ENCODE results near the gene FANCC. TPM values are rescaled to one million over a fixed set of nuclear protein-coding genes. Genes with fewer than 3 reads are reported as not detected.

FANCC gene
- total and polyA plus RNA-seq, 2 of the 4 experiments (the other 2 are of a cell fraction), result 4.7 to 6.3 TPM

DNA sequence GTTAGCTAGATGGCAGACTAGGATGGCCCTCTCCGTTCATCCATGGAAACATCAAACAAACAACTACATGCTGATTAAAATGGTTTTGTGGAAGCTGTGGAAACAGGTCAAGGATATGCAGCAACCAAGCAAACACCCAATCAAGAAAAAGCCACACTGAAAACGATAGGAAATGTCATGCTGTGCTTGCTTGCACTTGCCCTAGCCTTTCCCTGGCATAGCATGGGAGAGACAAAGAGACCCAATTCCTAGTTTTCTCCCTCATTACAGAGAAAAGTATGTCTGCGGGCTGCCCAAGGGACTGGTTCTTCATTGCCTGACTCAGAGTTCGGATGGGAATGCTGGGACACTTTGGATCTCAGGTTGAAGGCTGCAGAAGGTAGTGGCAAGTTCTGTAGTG is 98.7 kb downstream of the FANCC start:
- Histone ChIP-seq H3K23ac (ENCODE audit: low read depth, low read length) (no peak overlapping the region), H3K4me1 (ENCODE audit: control insufficient read depth, insufficient read depth, low read length) (no peaks in the 10 kb centered on the region), H2AK9ac (replicated peaks; ENCODE audit: low read depth, low read length, poor library complexity) (no peak overlapping the region), H3K9ac (ENCODE audit: low read depth, low read length) (no peak overlapping the region), H2AK5ac (ENCODE audit: low read depth, low read length) (no peak overlapping the region), H3K27me3 (ENCODE audit: control insufficient read depth, insufficient read depth, low read length) (no peaks in the 10 kb centered on the region), H3K14ac (replicated peaks; ENCODE audit: low read depth, low read length) (no peak overlapping the region), H3K4me2 (ENCODE audit: low read depth, low read length) (no peak overlapping the region), H2BK120ac (ENCODE audit: low read depth, low read length) (no peak overlapping the region), H3K9me3 (ENCODE audit: control insufficient read depth, insufficient read depth, low read length) (no peaks in the 10 kb centered on the region), H4K20me1 (ENCODE audit: insufficient read depth, low read length) (no peaks in the 10 kb centered on the region), H3K27ac (ENCODE audit: insufficient read depth, low read length) (no peak overlapping the region), H3K4ac (ENCODE audit: low read depth, low read length) (no peak overlapping the region), H2BK20ac (ENCODE audit: low read depth, low read length) (no peak overlapping the region), H3K79me1 (ENCODE audit: low read depth in 1 of 2, low read length in 2 of 2) (0 out of 4 replicates have a peak, but pooled peaks cover 0 to 5% of the 10 kb centered on the region in 2 experiments), H3K9me1 (ENCODE audit: insufficient read depth, low read length) (peaks cover 3% of the 10 kb centered on the region; the same call in 1 of the 2 replicates), H2AFZ (replicated peaks; ENCODE audit: low read length, poor library complexity) (no peak overlapping the region), H4K91ac (ENCODE audit: insufficient read depth, low read depth, low read length) (no peak overlapping the region), H2BK15ac (ENCODE audit: low read depth, low read length) (no peak overlapping the region), H3K18ac (ENCODE audit: low read depth, low read length) (no peak overlapping the region), H4K8ac (ENCODE audit: low read depth in 2 of 2, low read length in 2 of 2) (no peak overlapping the region), H2BK5ac (ENCODE audit: low read depth, low read length, poor library complexity, severe bottlenecking) (no peak overlapping the region), H4K5ac (ENCODE audit: low read depth, low read length) (no peak overlapping the region), H3K36me3 (ENCODE audit: control insufficient read depth, insufficient read depth, low read length) (no peaks in the 10 kb centered on the region), H3K56ac (ENCODE audit: extremely low read depth, insufficient read depth, low read length) (no peak overlapping the region), H3K4me3 (ENCODE audit: insufficient read depth, low read depth, low read length) (no peak overlapping the region)
- ChIA-PET CTCF (no interaction called here), POLR2A (ENCODE audit: unreplicated experiment) (no interaction called here)
- ATAC-seq (ENCODE audit: low read depth) (no peak), DNase-seq (no peak)
- in situ Hi-C loops (cut with MboI; ENCODE audit: low sequenced_read_pairs), result no loop called here
- no CpG with 5 or more reads among the region's 4 CpGs for WGBS, 2 experiments (ENCODE audit: extremely low coverage in 2 of 2, insufficient read length in 1 of 2)
- intact Hi-C loops (cut with micrococcal nuclease), result no loop called here
- TF ChIP-seq POLR2A (IDR thresholded peaks at IDR 0.05; ENCODE audit: low read depth, low read length), result no peak
- no peak for TF ChIP-seq SMC3 (IDR thresholded peaks at IDR 0.05; ENCODE audit: low read depth, low read length)
- no peak for TF ChIP-seq CEBPB (IDR thresholded peaks at IDR 0.05; ENCODE audit: low read depth, low read length)
- no peak for TF ChIP-seq RAD21 (IDR thresholded peaks at IDR 0.05; ENCODE audit: low read length)
- no peak for TF ChIP-seq MAZ (IDR thresholded peaks at IDR 0.05; ENCODE audit: borderline replicate concordance, low read depth, low read length)
- TF ChIP-seq, protein P1, sequence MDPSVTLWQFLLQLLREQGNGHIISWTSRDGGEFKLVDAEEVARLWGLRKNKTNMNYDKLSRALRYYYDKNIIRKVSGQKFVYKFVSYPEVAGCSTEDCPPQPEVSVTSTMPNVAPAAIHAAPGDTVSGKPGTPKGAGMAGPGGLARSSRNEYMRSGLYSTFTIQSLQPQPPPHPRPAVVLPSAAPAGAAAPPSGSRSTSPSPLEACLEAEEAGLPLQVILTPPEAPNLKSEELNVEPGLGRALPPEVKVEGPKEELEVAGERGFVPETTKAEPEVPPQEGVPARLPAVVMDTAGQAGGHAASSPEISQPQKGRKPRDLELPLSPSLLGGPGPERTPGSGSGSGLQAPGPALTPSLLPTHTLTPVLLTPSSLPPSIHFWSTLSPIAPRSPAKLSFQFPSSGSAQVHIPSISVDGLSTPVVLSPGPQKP (IDR thresholded peaks at IDR 0.05; ENCODE audit: borderline replicate concordance, low read depth, low read length), result no peak
- no peak for TF ChIP-seq USF2 (IDR thresholded peaks at IDR 0.05; ENCODE audit: low read depth, low read length)
- no peak for TF ChIP-seq FOS (IDR thresholded peaks at IDR 0.05; ENCODE audit: low read depth, low read length)
- TF ChIP-seq MAFK (IDR thresholded peaks at IDR 0.05; ENCODE audit: low read depth, low read length), result no peak
- no peak for TF ChIP-seq CHD1 (IDR thresholded peaks at IDR 0.05; ENCODE audit: low read depth, low read length)
- TF ChIP-seq RFX5 (IDR thresholded peaks at IDR 0.05; ENCODE audit: low read depth, low read length), result no peak
- dilution Hi-C loops (cut with HindIII; ENCODE audit: low sequenced_read_pairs, unreplicated experiment), result no loop called here
- no TSS peak for BruUV-seq (replicated peaks)

Data from IMR-90 (cell line).